AG09319 (cell line): ENCODE data around the gene ITPKA.

ENCODE experiments used
- DNase-seq: peaks from one replicate; pipeline ENCODE4 v3.0.0-alpha.2; 2010; ENCODE audit warnings: low read depth; ENCODE audit errors: extremely low read depth
- CTCF ChIP-seq: IDR thresholded peaks from 2 replicates; pipeline ENCODE4 v1.5.1; 2011; ENCODE audit warnings: low read depth, mild to moderate bottlenecking, inconsistent platforms, low read length, moderate library complexity

Gene ITPKA

GRCh38 chr15:41498657-41499056, 5.0 kb downstream of the ITPKA start:
- TF ChIP-seq CTCF, result no peak
- no peak for DNase-seq

GRCh38 chr15:41499109-41499851, 5.6 kb downstream of the ITPKA start:
- no peak for DNase-seq
- TF ChIP-seq CTCF, result no peak

GRCh38 chr15:41501191-41501917, 7.7 kb downstream of the ITPKA start:
- DNase-seq, result no peak
- TF ChIP-seq CTCF, result no peak

- no peak for DNase-seq
- no peak for TF ChIP-seq CTCF
Observed at GRCh38 chr15:41501931-41502794, 8.5 kb downstream of the ITPKA start.

- DNase-seq, result no peak
- TF ChIP-seq CTCF, result no peak
Observed at GRCh38 chr15:41502795-41503668, 9.4 kb downstream of the ITPKA start.

GRCh38 chr15:41503669-41504010, 10.0 kb downstream of the ITPKA start:
- TF ChIP-seq CTCF, result no peak
- no peak for DNase-seq
